ENCODE measurements around the gene KCNAB1. TPM values are rescaled to one million over a fixed set of nuclear protein-coding genes. Genes with fewer than 3 reads are reported as not detected.
"Not testable (repeated sequence)": the region's sequence is repeated elsewhere in the genome, so short reads cannot be mapped to it uniquely, and the experiment has no call there.

KCNAB1 gene
- total and polyA plus RNA-seq, 8 donors, result 0.76 to 4.9 (median 3.2) TPM

- intact Hi-C loops (cut with DNase I), result no loop called here
- DNase-seq, result no peak
- no peak for FAIRE-seq
Observed at GRCh38 chr3:156131241-156131640, 10.9 kb downstream of the KCNAB1 start.

GRCh38 chr3:156131799-156132198 is 11.4 kb downstream of the KCNAB1 start:
- DNase-seq (no peak), FAIRE-seq (no peak)
- H3K9me3 ChIP-seq, result no peaks in the 10 kb centered on the region

More at GRCh38 chr3:156131241-156131640, 10.9 kb downstream of the KCNAB1 start:
- TF ChIP-seq CTCF (IDR thresholded peaks at IDR 0.05), result no peak
- ATAC-seq, result no peak
- Histone ChIP-seq H3K27ac (no peak overlapping the region), H3K9me3 (no peaks in the 10 kb centered on the region), H3K4me1 (no peaks in the 10 kb centered on the region), H3K4me3 (no peak overlapping the region), H3K27me3 (no peaks in the 10 kb centered on the region), H3K36me3 (no peaks in the 10 kb centered on the region)
- 49 to 55% methylated on average over 3 of the region's 3 CpGs for whole genome bisulfite sequencing, 2 donors

GRCh38 chr3:156132313-156132712 is 11.9 kb downstream of the KCNAB1 start:
- TF ChIP-seq CTCF (IDR thresholded peaks at IDR 0.05), result no peak
- intact Hi-C loops (cut with DNase I), result no loop called here
- Histone ChIP-seq H3K4me1 (no peaks in the 10 kb centered on the region), H3K4me3 (no peak overlapping the region), H3K36me3 (no peaks in the 10 kb centered on the region), H3K9me3 (no peaks in the 10 kb centered on the region), H3K27ac (no peak overlapping the region), H3K27me3 (no peaks in the 10 kb centered on the region)
- ATAC-seq (no peak), DNase-seq (no peak), FAIRE-seq (no peak)
- 60 to 71% methylated on average over 1 of the region's 1 CpG for WGBS, 2 donors

More at GRCh38 chr3:156131799-156132198, 11.4 kb downstream of the KCNAB1 start:
- no peak for TF ChIP-seq CTCF (IDR thresholded peaks at IDR 0.05)
- no peak for ATAC-seq
- no peak overlapping the region for H3K4me3 ChIP-seq
- no peaks in the 10 kb centered on the region for H3K27me3 ChIP-seq
- H3K27ac ChIP-seq, result no peak overlapping the region
- intact Hi-C loops (cut with DNase I), result no loop called here
- no peaks in the 10 kb centered on the region for H3K36me3 ChIP-seq
- no peaks in the 10 kb centered on the region for H3K4me1 ChIP-seq

GRCh38 chr3:156133076-156133475 is 12.7 kb downstream of the KCNAB1 start:
- no peak for ATAC-seq
- no peaks in the 10 kb centered on the region for H3K9me3 ChIP-seq
- no peaks in the 10 kb centered on the region for H3K27me3 ChIP-seq
- no peak for FAIRE-seq
- no peak overlapping the region for H3K4me3 ChIP-seq
- H3K4me1 ChIP-seq, result no peaks in the 10 kb centered on the region
- WGBS, 2 donors, result 49 to 63% methylated on average over 1 of the region's 1 CpG
- H3K36me3 ChIP-seq, result no peaks in the 10 kb centered on the region
- no peak for TF ChIP-seq CTCF (IDR thresholded peaks at IDR 0.05)
- H3K27ac ChIP-seq, result no peak overlapping the region
- DNase-seq, result no peak
- intact Hi-C loops (cut with DNase I), result no loop called here

GRCh38 chr3:156135921-156136638 is 15.7 kb downstream of the KCNAB1 start:
- H3K4me3 ChIP-seq, result no peak overlapping the region
- 67 to 78% methylated on average over 2 of the region's 2 CpGs for WGBS, 2 donors
- no peak for DNase-seq
- intact Hi-C loops (cut with DNase I), result no loop called here
- no peak for FAIRE-seq
- TF ChIP-seq CTCF (IDR thresholded peaks at IDR 0.05), result no peak
- no peaks in the 10 kb centered on the region for H3K4me1 ChIP-seq
- no peaks in the 10 kb centered on the region for H3K27me3 ChIP-seq
- H3K36me3 ChIP-seq, result no peaks in the 10 kb centered on the region
- H3K9me3 ChIP-seq, result no peaks in the 10 kb centered on the region
- ATAC-seq, result peak in 1 of 4 donors; percentile 23
- no peak overlapping the region for H3K27ac ChIP-seq

GRCh38 chr3:156137397-156137796 is 17.0 kb downstream of the KCNAB1 start:
- H3K4me1 ChIP-seq; DNase-seq; H3K27ac ChIP-seq; H3K36me3 ChIP-seq; H3K4me3 ChIP-seq; H3K9me3 ChIP-seq; FAIRE-seq; ATAC-seq; H3K27me3 ChIP-seq; intact Hi-C loops (cut with DNase I): not testable (repeated sequence)
- 64 to 72% methylated on average over 6 to 8 of the region's 8 CpGs for WGBS, 2 donors

Data from pancreas (tissue), 10 donors.